Psoas muscle (tissue), 8 donors: ENCODE data around the gene CYS1. TPM values are rescaled to one million over a fixed set of nuclear protein-coding genes. Genes with fewer than 3 reads are reported as not detected.

Experiments used
- ATAC-seq, 4 donors: fragments of 200-7000 bp; cut with Tn5 transposase; one replicate each; pipeline ENCODE4 v1.9.1; 2020; ENCODE audit warnings: moderate library complexity in 3 of 4, mild to moderate bottlenecking in 2 of 4
- DNase-seq, 2 donors: peaks; one replicate each; pipeline ENCODE4 v3.0.0-alpha.2; 2020
- H3K27ac ChIP-seq: fragments of 200-600 bp; one replicate; pipeline ENCODE4 v1.8.0; 2022
- H3K27me3 ChIP-seq, 3 donors: fragments of 200-600 bp in 1 of 3; one replicate each; pipeline versions ENCODE4 v1.6.1 to v1.8.0; 2013 to 2022; ENCODE audit warnings: low read length in 2 of 3, mild to moderate bottlenecking in 2 of 3, moderate library complexity in 1 of 3; ENCODE audit not compliant: insufficient read depth in 3 of 3
- H3K36me3 ChIP-seq, 2 donors: fragments of 200-600 bp in 1 of 2; one replicate each; pipeline versions ENCODE4 v1.6.1 to v1.8.0; 2013 to 2022; ENCODE audit warnings: low read depth in 1 of 2, mild to moderate bottlenecking in 1 of 2, moderate library complexity in 1 of 2; ENCODE audit not compliant: insufficient read depth in 1 of 2
- H3K4me1 ChIP-seq: fragments of 200-600 bp; one replicate; pipeline ENCODE4 v1.8.0; 2022
- H3K4me3 ChIP-seq: fragments of 200-600 bp; one replicate; pipeline ENCODE4 v1.8.0; 2022; ENCODE audit warnings: mild to moderate bottlenecking
- H3K9me3 ChIP-seq: fragments of 200-600 bp; one replicate; pipeline ENCODE4 v1.8.0; 2022
- CTCF ChIP-seq: fragments of 200-600 bp; IDR thresholded peaks from one replicate; pipeline ENCODE4 v1.8.0; 2022; ENCODE audit warnings: antibody characterized with exemption
- WGBS, 3 donors: extraction: QIAGEN DNeasy Blood & Tissue Kit; methylation state at CpG; one replicate each; pipeline versions ENCODE4 v1.1.6 to v1.1.7; 2013; 5-methylcytosine and 5-hydroxymethylcytosine counted together
- intact Hi-C, 2 donors: fragments of 100-400 bp; cut with DNase I; formaldehyde crosslinking; loops; one replicate each; pipeline versions ENCODE4 v1.11.0 to v1.14.2; 2022
- polyA plus RNA-seq, 3 donors: library from polyadenylated mRNA; stranded (reverse); fragments of 200-250 nt; gene quantifications; one replicate each; pipeline ENCODE4 v1.2.3, GENCODE V29; 2013
- total RNA-seq, 4 donors: library from RNA; stranded (reverse); fragmentation: NEBNext Ultra II Directional in 2 of 4; extraction: Animal tissue kit (Norgen Biotek cat#: 25700) in 2 of 4; gene quantifications; one replicate each; pipeline versions ENCODE4 v1.2.1 to v1.2.4, GENCODE V29; 2021 to 2023
- donor health status: healthy with polysubstance abuse.
- donor health status: DM: no; HTN: no; CAD: no; lungs with moderate emphysema.
- donor health status: Bipolar disorder and iron deficiency.
- donor health status: healthy.
- donor health status: DM: yes; HTN: yes; CAD: no.
- donor health status: DM: no; HTN: no; CAD: no.
- donor health status: DM: no; HTN: no; CAD: no.
- donor health status: DM: yes; HTN: yes; CAD: no.

CYS1 gene
- total and polyA plus RNA-seq, 7 donors: 0.06 to 0.58 (median 0.13) TPM

DNA sequence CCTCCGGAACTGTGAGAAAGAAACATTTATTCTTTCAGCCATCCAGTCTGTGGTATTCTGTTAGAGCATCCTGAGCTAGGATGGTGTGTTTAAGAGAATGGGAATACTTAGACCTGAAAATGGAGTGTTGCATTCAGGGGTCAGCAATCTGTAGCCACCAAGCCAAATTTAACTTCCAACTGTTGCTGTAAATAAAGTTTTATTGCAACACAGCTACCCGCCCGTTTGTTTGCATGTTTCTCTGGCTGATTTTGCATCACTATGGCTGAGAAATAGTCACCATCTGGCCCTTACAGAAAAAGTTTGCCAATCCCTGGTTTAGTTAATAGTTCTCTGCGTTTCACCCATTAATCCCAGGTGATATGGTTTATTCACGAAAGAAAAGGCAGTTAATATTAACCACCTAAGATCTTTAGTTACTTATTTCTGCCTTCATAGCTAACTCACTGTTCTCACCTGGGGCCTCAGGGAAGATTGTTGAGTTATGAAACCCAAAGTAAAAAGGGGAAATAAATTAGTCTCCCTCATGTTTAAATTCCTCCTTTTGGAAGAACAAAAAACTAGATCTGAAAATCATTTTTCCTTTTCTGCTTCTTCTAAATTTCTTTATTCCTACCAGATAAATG lies 9.5 kb upstream of the CYS1 start:
- intact Hi-C loops: no loop called here
- no peak overlapping the region for H3K27ac ChIP-seq
- no peak for ATAC-seq
- TF ChIP-seq CTCF: no peak
- no peaks in the 10 kb centered on the region for H3K9me3 ChIP-seq
- H3K27me3 ChIP-seq: peaks cover 0 to 24% (median 8%) of the 10 kb centered on the region in 3 donors
- no peak overlapping the region for H3K4me3 ChIP-seq
- no peaks in the 10 kb centered on the region for H3K4me1 ChIP-seq
- H3K36me3 ChIP-seq: no peaks in the 10 kb centered on the region
- 36 to 53% (median 53%) methylated on average over 5 of the region's 5 CpGs for WGBS, 3 donors
- DNase-seq: no peak

GRCh38 chr2:10087360-10087759 lies 7.1 kb upstream of the CYS1 start:
- no peaks in the 10 kb centered on the region for H3K4me1 ChIP-seq
- H3K36me3 ChIP-seq: no peaks in the 10 kb centered on the region
- TF ChIP-seq CTCF: no peak
- DNase-seq: no peak
- H3K27me3 ChIP-seq: peaks cover 0 to 43% (median 7%) of the 10 kb centered on the region in 3 donors
- intact Hi-C loops: no loop called here
- no peak overlapping the region for H3K4me3 ChIP-seq
- H3K9me3 ChIP-seq: no peaks in the 10 kb centered on the region
- WGBS, 3 donors: 36 to 47% (median 45%) methylated on average over 8 of the region's 8 CpGs
- no peak overlapping the region for H3K27ac ChIP-seq
- ATAC-seq: no peak

- Histone ChIP-seq H3K36me3 (no peaks in the 10 kb centered on the region), H3K27me3 (peaks cover 0 to 45% (median 7%) of the 10 kb centered on the region in 3 donors), H3K4me3 (no peak overlapping the region), H3K4me1 (no peaks in the 10 kb centered on the region), H3K27ac (no peak overlapping the region), H3K9me3 (no peaks in the 10 kb centered on the region)
- no peak for ATAC-seq
- intact Hi-C loops: no loop called here
- 60 to 65% (median 63%) methylated on average over 4 of the region's 4 CpGs for WGBS, 3 donors
- no peak for TF ChIP-seq CTCF
- no peak for DNase-seq
These were observed 6.7 kb upstream of the CYS1 start for GRCh38 chr2:10086950-10087349.

DNA sequence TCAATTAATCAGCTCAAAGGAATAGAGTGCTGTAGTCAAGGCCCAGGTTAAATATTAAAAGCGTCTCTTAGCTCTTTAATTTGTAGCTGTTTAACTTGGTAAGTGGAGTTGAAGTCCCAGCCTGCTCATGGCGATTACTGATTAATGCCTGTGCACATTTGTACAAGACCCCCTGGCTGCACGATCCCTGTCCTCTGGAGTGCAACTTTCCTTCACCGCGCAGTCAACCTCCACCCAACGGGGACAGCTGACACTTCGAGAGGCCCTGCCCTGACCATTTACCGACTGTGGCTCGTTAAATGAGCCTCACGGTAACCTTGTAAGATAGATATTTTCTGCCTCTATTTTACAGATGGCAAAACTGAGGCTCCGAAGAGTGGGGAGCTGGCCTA lies 5.5 kb upstream of the CYS1 start:
- no peak for DNase-seq
- Histone ChIP-seq H3K4me3 (no peak overlapping the region), H3K27me3 (peaks cover 0 to 42% (median 5%) of the 10 kb centered on the region in 3 donors), H3K4me1 (no peaks in the 10 kb centered on the region), H3K27ac (no peak overlapping the region), H3K9me3 (no peaks in the 10 kb centered on the region), H3K36me3 (no peaks in the 10 kb centered on the region)
- intact Hi-C loops: no loop called here
- no peak for TF ChIP-seq CTCF
- ATAC-seq: no peak
- WGBS, 3 donors: 88 to 92% (median 91%) methylated on average over 11 of the region's 11 CpGs
